ENCODE measurements around the gene NPS.

Gene NPS

DNA sequence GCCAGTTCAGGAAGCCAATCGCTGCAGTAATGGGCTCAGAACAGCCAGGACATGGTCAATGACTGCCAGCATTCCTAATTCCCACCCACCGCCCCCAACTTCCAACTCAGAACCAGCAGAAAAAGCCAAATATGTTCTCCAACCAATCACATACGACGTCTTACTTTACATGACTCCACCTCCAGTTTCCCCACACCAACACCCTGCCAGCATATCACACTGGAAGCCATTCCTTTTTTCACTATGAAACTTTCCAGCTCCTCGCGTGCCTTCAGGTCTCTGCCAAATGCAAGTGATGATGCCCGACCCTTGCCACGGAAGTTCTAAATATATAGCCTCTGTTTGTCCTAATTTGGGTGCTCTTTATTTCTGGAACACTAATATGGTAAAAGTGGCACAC lies 12.5 kb downstream of the NPS start:
- peaks cover 14% of the 10 kb centered on the region for H3K27me3 Mint-ChIP-seq (ENCODE audit: low read depth, poor library complexity)
- no peak for DNase-seq
- no peaks in the 10 kb centered on the region for H3K4me1 Mint-ChIP-seq
- no peaks in the 10 kb centered on the region for H3K36me3 Mint-ChIP-seq (ENCODE audit: low read depth)
- H3K27ac Mint-ChIP-seq, result no peak overlapping the region
- TF ChIP-seq, protein P1, sequence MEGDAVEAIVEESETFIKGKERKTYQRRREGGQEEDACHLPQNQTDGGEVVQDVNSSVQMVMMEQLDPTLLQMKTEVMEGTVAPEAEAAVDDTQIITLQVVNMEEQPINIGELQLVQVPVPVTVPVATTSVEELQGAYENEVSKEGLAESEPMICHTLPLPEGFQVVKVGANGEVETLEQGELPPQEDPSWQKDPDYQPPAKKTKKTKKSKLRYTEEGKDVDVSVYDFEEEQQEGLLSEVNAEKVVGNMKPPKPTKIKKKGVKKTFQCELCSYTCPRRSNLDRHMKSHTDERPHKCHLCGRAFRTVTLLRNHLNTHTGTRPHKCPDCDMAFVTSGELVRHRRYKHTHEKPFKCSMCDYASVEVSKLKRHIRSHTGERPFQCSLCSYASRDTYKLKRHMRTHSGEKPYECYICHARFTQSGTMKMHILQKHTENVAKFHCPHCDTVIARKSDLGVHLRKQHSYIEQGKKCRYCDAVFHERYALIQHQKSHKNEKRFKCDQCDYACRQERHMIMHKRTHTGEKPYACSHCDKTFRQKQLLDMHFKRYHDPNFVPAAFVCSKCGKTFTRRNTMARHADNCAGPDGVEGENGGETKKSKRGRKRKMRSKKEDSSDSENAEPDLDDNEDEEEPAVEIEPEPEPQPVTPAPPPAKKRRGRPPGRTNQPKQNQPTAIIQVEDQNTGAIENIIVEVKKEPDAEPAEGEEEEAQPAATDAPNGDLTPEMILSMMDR (IDR thresholded peaks at IDR 0.05), result no peak
- no peaks in the 10 kb centered on the region for H3K9me3 Mint-ChIP-seq
- no peak overlapping the region for H3K4me3 Mint-ChIP-seq

DNA sequence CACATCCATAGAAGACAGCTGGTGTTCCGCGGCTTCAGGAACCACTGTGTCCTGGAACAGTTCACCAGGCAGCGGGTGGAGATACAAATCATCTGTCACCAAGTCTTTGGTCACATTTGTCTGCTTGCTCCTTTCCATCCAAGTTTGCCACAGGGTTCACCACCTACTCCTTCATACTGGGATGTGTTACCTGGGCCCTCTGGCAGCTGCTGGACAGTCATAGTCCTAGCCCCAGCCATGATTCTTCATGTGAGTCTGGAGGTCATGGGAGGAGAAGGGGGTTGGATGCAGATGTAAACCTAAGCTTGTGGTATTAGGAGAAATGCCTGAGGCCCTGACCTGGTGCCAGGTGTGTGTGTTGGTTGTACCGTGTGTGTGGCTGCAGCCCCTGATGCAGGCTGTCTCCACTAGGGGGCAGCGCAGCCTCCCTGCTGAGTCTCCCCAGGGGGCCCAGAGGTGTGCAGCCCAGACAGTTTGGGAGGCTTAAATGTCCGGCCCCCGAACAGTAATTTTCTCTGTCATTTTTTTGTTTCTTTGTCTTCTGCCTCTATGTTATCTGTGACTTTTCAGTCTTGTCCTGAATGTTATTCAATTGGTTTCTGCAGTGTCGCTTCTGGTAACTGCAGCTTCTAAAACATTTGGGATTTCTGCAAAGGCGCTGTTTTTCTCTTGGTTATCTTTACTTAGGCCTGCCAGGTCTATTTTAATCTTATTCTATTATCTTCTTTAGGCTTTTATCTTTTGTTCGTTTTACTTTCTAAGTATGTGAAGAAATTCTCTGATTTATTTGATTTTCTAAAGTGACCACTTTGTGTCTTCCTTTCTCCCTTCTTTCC lies 14.8 kb downstream of the NPS start:
- TF ChIP-seq, protein P1 (IDR thresholded peaks at IDR 0.05), result peak; percentile 75
- no peaks in the 10 kb centered on the region for H3K4me1 Mint-ChIP-seq
- no peak overlapping the region for H3K27ac Mint-ChIP-seq
- peak; percentile 59 for DNase-seq
- H3K36me3 Mint-ChIP-seq (ENCODE audit: low read depth), result no peaks in the 10 kb centered on the region
- H3K27me3 Mint-ChIP-seq (ENCODE audit: low read depth, poor library complexity), result peaks cover 23% of the 10 kb centered on the region
- no peaks in the 10 kb centered on the region for H3K9me3 Mint-ChIP-seq
- H3K4me3 Mint-ChIP-seq, result no peak overlapping the region

GRCh38 chr10:127564644-127565043 lies 15.5 kb downstream of the NPS start:
- no peak for DNase-seq
- Mint-ChIP-seq H3K4me1 (no peaks in the 10 kb centered on the region), H3K27ac (no peak overlapping the region), H3K36me3 (ENCODE audit: low read depth) (no peaks in the 10 kb centered on the region), H3K4me3 (no peak overlapping the region), H3K9me3 (no peaks in the 10 kb centered on the region), H3K27me3 (ENCODE audit: low read depth, poor library complexity) (peaks cover 18% of the 10 kb centered on the region)
- TF ChIP-seq, protein P1 (IDR thresholded peaks at IDR 0.05), result no peak

DNA sequence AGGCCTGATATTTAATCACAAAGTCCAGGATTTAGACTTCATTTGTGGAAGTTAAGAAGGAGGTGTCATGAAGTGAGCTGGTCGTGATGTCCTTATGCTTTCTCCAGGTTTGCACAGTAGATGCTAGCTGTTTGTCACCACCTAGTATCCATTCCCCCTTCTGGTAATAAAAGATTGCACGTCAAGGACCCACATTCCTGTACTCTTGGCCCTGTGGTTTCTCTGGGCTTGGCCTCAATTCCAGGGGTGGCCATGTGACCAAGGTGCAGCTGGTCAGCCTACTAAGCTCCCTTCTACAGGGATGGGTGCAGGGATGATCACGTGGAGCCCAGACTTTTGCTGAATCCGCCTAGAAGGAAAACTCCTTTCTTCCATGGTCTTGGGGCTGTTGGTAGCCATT lies 16.5 kb downstream of the NPS start:
- H3K9me3 Mint-ChIP-seq, result no peaks in the 10 kb centered on the region
- no peak overlapping the region for H3K4me3 Mint-ChIP-seq
- peaks cover 25% of the 10 kb centered on the region for H3K27me3 Mint-ChIP-seq (ENCODE audit: low read depth, poor library complexity)
- H3K36me3 Mint-ChIP-seq (ENCODE audit: low read depth), result no peaks in the 10 kb centered on the region
- H3K27ac Mint-ChIP-seq, result no peak overlapping the region
- no peak for DNase-seq
- TF ChIP-seq, protein P1 (IDR thresholded peaks at IDR 0.05), result no peak
- H3K4me1 Mint-ChIP-seq, result no peaks in the 10 kb centered on the region

- no peaks in the 10 kb centered on the region for H3K36me3 Mint-ChIP-seq (ENCODE audit: low read depth)
- no peak overlapping the region for H3K4me3 Mint-ChIP-seq
- peaks cover 13% of the 10 kb centered on the region for H3K9me3 Mint-ChIP-seq
- no peak for DNase-seq
- no peaks in the 10 kb centered on the region for H3K4me1 Mint-ChIP-seq
- no peak overlapping the region for H3K27ac Mint-ChIP-seq
- TF ChIP-seq, protein P1 (IDR thresholded peaks at IDR 0.05), result no peak
- H3K27me3 Mint-ChIP-seq (ENCODE audit: low read depth, poor library complexity), result peaks cover 25% of the 10 kb centered on the region
These were observed 20.1 kb downstream of the NPS start for GRCh38 chr10:127569210-127569609.

DNA sequence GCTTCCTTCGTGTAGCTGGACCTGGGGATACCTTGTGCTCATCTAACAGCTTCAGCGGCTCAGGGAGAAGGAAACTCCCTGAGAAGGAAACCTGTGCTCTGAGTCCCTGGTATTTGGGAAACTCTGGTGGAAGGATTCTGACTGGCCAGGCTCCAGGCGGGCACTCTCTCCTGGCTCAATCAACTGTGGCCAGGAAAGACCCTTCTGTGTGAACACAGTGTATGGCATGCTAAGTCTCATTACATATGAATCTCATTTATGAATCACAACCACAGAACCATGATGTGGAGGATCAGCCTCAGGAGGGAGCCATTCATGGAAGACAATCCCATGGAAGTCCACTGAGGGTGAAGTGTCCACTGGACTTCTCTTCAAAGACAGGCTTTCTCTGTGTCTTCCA lies 20.9 kb downstream of the NPS start:
- H3K27ac Mint-ChIP-seq, result no peak overlapping the region

More for the DNA sequence above, 20.9 kb downstream of the NPS start:
- H3K4me3 Mint-ChIP-seq, result no peak overlapping the region
- peaks cover 13% of the 10 kb centered on the region for H3K9me3 Mint-ChIP-seq
- no peaks in the 10 kb centered on the region for H3K36me3 Mint-ChIP-seq (ENCODE audit: low read depth)
- peaks cover 31% of the 10 kb centered on the region for H3K27me3 Mint-ChIP-seq (ENCODE audit: low read depth, poor library complexity)
- TF ChIP-seq, protein P1 (IDR thresholded peaks at IDR 0.05), result no peak
- no peaks in the 10 kb centered on the region for H3K4me1 Mint-ChIP-seq
- no peak for DNase-seq
